Vagina (tissue), 2 donors: ENCODE data around the gene FIGN.

ENCODE experiments used
- POLR2A ChIP-seq, 2 donors: fragments of 450-650 bp; IDR thresholded peaks; one replicate each; pipeline ENCODE4 v1.6.1; 2017; ENCODE audit warnings: antibody characterized with exemption in 2 of 2, mild to moderate bottlenecking in 2 of 2, moderate library complexity in 2 of 2
- POLR2AphosphoS5 ChIP-seq, 2 donors: sonication (generic); formaldehyde crosslinking; IDR thresholded peaks; one replicate each; pipeline ENCODE4 v1.9.0; 2017; ENCODE audit warnings: antibody characterized with exemption in 2 of 2, mild to moderate bottlenecking in 2 of 2, low read depth in 1 of 2; ENCODE audit not compliant: insufficient read depth in 1 of 2

DNA sequence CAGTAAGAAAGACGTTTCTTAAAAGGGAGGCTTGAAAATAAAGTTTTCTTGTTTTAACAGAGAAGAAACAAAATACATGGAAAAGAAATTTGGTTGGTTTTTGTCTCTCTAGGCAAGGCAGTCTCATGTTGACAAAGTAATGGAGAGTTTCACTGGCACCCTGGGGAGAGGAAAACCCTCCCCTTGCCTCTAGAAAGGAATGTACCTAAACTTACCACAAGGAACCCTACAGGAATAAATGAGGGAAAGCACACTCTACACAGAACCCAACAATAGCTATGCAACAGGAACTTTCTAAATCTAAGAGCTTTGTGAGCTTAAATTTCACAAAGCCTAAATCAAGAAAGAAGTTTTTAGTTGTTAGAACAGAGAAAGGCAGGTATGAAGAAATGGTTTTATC is 37.0 kb downstream of the FIGN start:
- TF ChIP-seq POLR2AphosphoS5 (IDR thresholded peaks at IDR 0.05; ENCODE audit: insufficient read depth in 1 of 2, low read depth in 1 of 2), result no peak
- no peak for TF ChIP-seq POLR2A (IDR thresholded peaks at IDR 0.05)
